HS-27A (cell line): ENCODE results near the gene ASCL5.

Experiments used
- DNase-seq: peaks from one replicate; pipeline ENCODE4 v3.0.0-alpha.2; 2012; ENCODE audit warnings: low read depth, missing footprints

ASCL5 gene

GRCh38 chr1:201153474-201154388 is 26.7 kb upstream of the ASCL5 start:
- peak; percentile 19 for DNase-seq

- DNase-seq = no peak
Observed at GRCh38 chr1:201149400-201149799, 22.4 kb upstream of the ASCL5 start.

- no peak for DNase-seq
Observed at GRCh38 chr1:201147396-201148015, 20.5 kb upstream of the ASCL5 start.

GRCh38 chr1:201146626-201147390 is 19.8 kb upstream of the ASCL5 start:
- no peak for DNase-seq

DNA sequence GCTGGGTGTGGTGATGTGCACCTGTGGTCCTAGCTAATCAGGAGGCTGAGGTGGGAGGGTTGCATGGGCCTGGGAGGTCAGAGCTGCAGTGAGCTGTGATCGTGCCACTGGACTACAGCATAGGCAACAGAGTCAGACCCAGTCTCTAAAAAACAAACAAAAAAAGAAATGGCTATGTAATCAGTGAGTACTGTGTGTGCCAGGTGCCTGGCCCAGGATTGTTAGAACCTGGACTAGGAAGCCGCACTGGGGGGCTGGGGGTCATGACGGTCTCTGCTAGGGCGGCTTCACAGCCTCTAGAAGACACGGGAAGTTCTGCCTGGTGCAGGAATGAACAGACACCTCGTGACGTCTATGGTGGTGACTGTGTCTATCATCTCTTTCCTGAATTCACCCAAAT is 18.8 kb upstream of the ASCL5 start:
- no peak for DNase-seq

GRCh38 chr1:201145132-201145531 is 18.1 kb upstream of the ASCL5 start:
- DNase-seq = no peak

DNA sequence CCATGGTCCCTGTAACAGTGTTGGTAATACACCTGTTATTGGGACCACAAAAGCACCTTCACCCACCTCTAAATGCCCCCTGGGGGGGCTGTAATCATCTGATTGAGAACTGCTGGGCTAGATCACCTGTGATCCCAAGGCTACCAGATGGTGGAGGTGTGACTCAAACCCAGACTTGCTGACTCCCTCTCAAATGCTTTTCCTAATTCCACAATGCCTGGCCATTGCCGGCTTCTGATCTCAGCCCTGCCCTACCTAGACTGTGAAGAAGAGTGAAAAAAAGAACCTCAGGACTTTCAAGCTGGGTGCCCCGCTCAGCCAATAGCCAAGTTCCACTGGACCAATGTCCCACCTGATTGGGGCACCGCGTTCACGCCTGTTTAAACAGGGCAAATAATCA is 17.7 kb upstream of the ASCL5 start:
- DNase-seq = no peak

- DNase-seq = no peak
Observed at GRCh38 chr1:201143726-201144635, 17.0 kb upstream of the ASCL5 start.

DNA sequence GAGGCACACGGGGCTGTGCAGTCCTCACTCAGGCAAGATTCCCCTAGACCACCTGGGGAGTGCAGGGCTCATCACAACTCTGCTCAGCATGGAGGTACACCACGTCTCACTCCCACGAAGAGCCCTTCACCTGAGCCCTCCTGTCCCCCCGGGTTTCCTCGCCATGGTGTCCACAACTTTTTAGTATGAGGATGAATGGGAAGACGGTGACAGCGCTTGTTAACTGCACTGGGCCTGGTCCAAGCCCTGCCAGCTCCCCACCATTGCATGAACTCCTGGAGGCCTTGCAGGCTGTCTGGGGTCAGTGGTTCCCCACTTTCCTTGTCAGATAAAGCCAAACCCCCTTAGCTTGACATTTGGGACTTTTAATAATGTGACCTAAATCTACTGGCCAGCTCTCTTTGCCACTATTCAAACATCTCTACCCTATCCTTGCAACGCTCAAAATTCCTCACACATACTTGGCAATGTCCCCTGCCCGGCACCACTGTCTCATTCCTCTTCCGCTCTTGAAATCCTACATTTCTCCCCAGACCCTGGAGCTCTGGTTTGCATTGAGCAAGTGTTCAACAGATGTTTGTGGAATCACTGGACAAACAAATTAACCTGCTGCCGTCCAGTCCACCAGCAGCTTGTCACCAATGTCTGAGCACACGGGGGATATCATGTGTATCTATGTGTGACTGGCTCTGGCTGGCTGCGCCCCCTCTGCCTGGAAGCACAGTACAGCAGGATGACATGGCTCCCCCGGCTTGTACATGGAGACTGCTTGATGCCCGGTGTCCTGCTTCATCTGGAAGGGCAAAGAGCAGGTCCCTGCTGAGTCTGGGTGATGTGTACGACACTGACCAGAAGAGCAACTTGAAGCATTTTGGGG is 16.1 kb upstream of the ASCL5 start:
- DNase-seq = no peak

DNA sequence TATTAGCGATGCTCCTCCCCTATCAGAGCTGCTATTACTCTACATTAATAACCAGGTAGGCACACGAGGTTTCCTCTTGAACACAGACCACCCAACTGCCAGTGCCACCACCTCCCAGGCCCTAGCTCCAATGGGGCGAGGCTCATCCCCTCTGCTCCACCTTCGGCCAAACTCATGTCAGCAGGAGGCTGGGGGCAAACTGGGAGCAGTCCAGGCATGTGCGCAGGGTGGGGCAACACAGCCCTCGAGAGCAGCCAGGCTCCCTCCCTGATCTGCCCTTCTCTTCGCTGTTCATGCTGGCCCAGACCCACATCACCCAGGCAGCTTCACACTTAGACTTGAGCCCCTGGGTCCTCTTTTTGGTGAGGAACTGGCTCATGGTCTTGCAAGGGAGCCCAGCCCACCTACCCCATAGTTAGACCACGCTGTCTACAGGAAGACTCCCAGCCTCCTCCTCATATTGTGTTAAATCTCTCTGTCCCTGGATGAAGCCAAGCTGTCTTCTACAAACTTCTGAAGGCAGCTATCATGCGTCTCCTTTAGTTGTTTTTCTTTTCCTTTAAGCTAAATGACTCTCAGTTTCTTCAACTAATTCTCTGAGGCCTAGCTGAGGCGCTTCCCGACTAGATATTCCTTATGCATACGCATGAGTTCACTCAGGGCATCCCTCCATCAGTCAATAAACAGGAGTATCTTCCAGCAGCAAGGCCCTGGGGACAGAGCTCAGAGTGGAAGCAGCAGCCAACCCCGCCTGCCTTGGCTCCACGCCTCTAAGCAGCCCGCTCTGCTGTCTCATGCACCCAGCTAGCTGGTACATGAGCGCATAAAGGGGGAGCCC is 15.2 kb upstream of the ASCL5 start:
- no peak for DNase-seq

GRCh38 chr1:201141418-201141817 is 14.4 kb upstream of the ASCL5 start:
- DNase-seq = no peak

DNA sequence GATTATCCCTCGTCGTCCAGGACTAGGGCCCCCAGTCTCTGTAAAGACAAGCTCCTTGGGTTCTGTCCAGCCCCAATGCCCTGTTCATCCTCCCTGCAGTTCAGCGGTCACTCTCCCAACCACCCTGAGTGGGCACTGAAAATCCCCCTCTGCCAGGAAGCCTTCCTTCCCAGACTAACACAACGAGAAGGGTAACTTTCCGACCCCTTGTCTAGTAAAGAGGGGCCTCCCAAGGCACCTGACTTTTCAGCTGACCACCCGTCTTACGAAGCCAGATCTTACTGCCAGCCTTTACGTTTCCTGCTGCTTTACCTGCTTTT is 13.9 kb upstream of the ASCL5 start:
- DNase-seq = no peak

GRCh38 chr1:201140235-201140940 is 13.4 kb upstream of the ASCL5 start:
- DNase-seq = no peak

DNA sequence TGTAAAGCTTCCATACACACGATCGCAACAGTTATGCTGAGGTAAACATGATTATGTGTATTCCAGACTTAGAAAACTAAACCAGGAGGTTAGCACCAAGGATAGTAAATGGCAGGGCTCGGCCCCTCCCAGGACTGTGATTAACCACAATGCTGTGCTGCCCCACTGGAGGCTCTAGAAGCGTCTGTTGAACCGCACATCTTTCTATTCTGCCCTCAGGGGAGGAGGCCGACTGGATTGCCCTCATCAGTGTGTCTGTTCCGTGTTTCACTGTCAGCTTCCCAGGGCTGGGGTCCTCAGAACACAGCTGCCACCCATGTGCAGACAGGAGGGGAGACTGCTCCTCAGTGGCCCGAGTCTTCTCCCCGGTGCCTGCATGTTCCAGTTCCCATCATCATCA is 12.8 kb upstream of the ASCL5 start:
- no peak for DNase-seq

DNA sequence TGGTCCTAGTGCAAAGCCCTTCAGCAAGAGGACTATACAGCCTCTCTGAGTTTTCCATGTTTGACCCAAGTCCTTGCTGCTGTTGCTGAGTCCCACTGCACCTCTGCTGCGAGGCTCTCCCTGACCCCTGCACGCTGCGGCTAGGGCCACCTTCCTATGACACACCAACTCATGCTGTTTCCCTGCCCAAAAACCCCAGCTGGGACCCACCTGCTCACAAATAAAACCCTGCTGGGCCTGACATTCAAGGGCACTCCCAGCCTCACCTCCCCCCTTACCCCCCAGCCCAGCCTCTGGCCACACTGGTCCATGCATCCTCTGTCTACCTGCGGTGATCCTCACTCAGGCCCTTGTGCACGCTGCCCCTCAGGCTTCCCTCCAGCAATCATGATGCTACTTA is 12.3 kb upstream of the ASCL5 start:
- DNase-seq = no peak

- DNase-seq = no peak
Observed at GRCh38 chr1:201138311-201138840, 11.4 kb upstream of the ASCL5 start.

DNA sequence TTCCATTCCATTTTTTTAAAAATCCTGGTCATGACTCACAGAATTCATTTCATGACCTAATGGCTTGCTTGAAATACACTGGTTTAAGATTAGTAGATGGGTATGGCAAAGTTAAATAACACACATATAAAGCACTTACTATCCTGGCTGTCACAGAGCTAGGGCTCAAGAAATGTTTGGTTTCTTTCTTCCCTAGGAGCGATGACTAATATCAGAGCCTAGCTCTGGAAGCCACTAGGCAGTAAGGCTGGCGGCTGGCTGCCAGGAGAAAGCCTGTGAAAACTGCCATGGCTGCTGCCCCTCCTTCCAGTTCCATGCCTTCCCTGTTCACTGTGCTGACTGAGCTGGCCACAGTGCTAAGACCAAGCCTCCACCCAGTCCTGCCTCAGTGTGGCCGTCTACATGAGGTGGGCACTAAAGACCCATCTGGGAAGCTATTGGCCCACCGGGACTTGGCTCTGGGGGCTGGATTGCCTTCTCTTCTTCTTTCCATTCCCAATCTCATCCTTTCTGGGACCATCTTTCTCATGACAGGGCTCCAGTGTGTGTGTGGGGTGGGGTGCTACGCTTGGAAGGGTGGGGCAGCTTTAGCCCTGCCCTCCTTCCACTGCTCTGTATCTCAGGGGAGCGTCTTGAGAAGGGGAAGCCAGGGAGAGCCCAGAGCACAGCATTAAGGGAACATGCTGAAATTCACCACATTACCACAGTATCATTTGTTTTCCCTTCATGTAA is 10.8 kb upstream of the ASCL5 start:
- no peak for DNase-seq

- no peak for DNase-seq
Observed at GRCh38 chr1:201137024-201137392, 10.0 kb upstream of the ASCL5 start.
